WERI-Rb-1 (cell line): ENCODE data around the gene GPR173.

Source experiments
- DNase-seq: peaks from one replicate; pipeline ENCODE4 v3.0.0-alpha.2; 2020
- H3K27ac ChIP-seq: fragments of 250-450 bp; sonication (Bioruptor Pico); 2 replicates; pipeline ENCODE4 v1.5.1; 2020; ENCODE audit warnings: mild to moderate bottlenecking, moderate library complexity
- H3K27me3 ChIP-seq: fragments of 250-450 bp; sonication (Bioruptor Pico); 2 replicates; pipeline ENCODE4 v1.5.1; 2021; ENCODE audit warnings: mild to moderate bottlenecking, low read depth, moderate library complexity; ENCODE audit not compliant: insufficient read depth, severe bottlenecking
- H3K36me3 ChIP-seq: fragments of 250-450 bp; sonication (Bioruptor Pico); 2 replicates; pipeline ENCODE4 v1.5.1; 2020; ENCODE audit warnings: mild to moderate bottlenecking, moderate library complexity
- H3K4me3 ChIP-seq: 2 replicates; pipeline ENCODE4 v1.5.1; 2011; ENCODE audit warnings: low read depth, mild to moderate bottlenecking, control low read depth, low read length
- H3K9me3 ChIP-seq: fragments of 250-450 bp; sonication (Bioruptor Pico); 2 replicates; pipeline ENCODE4 v1.5.1; 2021; ENCODE audit warnings: mild to moderate bottlenecking, moderate library complexity; ENCODE audit not compliant: severe bottlenecking
- CTCF ChIP-seq: IDR thresholded peaks from 2 replicates; pipeline ENCODE4 v1.5.1; 2011; ENCODE audit warnings: low read depth, mild to moderate bottlenecking, control low read depth, inconsistent platforms, low read length

GPR173 gene

GRCh38 chrX:53115550-53115874 lies 66.9 kb downstream of the GPR173 start:
- no peak for DNase-seq
- Histone ChIP-seq H3K27ac (no peak overlapping the region), H3K4me3 (no peak overlapping the region), H3K36me3 (no peaks in the 10 kb centered on the region), H3K9me3 (no peaks in the 10 kb centered on the region), H3K27me3 (peaks cover 9% of the 10 kb centered on the region)
- TF ChIP-seq CTCF, result no peak

GRCh38 chrX:53116101-53116500 lies 67.5 kb downstream of the GPR173 start:
- H3K27ac ChIP-seq, result no peak overlapping the region
- no peaks in the 10 kb centered on the region for H3K9me3 ChIP-seq
- H3K27me3 ChIP-seq, result peaks cover 7% of the 10 kb centered on the region
- no peak for DNase-seq
- no peak overlapping the region for H3K4me3 ChIP-seq
- H3K36me3 ChIP-seq, result no peaks in the 10 kb centered on the region
- TF ChIP-seq CTCF, result no peak

DNA sequence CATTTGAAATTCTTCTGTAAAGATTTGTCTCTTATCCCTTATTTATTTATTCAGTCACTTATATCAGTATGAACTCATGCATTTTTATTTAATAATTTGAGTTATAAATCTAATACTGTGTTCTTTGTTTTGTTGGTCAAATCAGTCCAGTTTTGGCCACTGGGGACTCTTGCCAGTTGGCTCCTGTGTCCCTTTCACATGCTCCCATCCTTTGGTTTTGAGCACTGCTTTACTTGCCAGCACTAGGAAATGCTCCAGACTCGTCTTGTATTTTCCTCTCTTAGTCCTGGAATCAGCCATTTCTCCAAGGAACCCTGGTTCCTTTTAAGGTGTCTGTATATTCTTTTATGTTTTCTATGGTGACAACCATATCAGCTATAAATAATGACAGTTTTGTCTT lies 73.4 kb downstream of the GPR173 start:
- Histone ChIP-seq H3K36me3 (no peaks in the 10 kb centered on the region), H3K27me3 (peaks cover 3% of the 10 kb centered on the region), H3K27ac (no peak overlapping the region), H3K4me3 (no peak overlapping the region), H3K9me3 (no peaks in the 10 kb centered on the region)
- DNase-seq, result no peak
- TF ChIP-seq CTCF, result no peak

GRCh38 chrX:53125506-53125905 lies 76.9 kb downstream of the GPR173 start:
- H3K27me3 ChIP-seq, result peaks cover 2% of the 10 kb centered on the region
- no peak overlapping the region for H3K4me3 ChIP-seq
- H3K36me3 ChIP-seq, result no peaks in the 10 kb centered on the region
- H3K27ac ChIP-seq, result no peak overlapping the region
- H3K9me3 ChIP-seq, result no peaks in the 10 kb centered on the region
- no peak for TF ChIP-seq CTCF
- no peak for DNase-seq

DNA sequence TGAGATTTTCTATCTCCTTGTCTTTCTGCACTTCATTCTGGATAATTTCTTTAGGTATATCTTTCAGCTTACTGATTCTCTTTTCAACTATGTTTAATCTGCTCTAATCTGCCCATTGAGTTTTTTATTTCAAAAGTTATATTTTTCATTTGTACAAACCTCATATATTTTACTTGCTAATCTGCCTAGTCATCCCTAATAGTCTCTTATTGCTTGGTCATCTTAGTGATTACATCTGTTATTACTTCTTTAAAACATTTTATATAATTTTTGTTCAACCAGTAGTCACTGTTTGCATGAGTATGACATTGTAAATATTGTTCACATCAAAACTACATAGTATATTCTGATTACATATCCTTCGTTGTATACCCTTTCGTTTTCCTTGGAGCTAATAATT lies 77.8 kb downstream of the GPR173 start:
- Histone ChIP-seq H3K36me3 (no peaks in the 10 kb centered on the region; the same call in 1 of the 2 replicates), H3K27me3 (peaks cover 7% of the 10 kb centered on the region), H3K9me3 (no peaks in the 10 kb centered on the region), H3K4me3 (no peak overlapping the region), H3K27ac (no peak overlapping the region)
- DNase-seq, result no peak
- TF ChIP-seq CTCF, result no peak

- DNase-seq, result no peak
- H3K4me3 ChIP-seq, result no peak overlapping the region
These were observed 79.6 kb downstream of the GPR173 start for GRCh38 chrX:53128097-53128749.

More at GRCh38 chrX:53128097-53128749, 79.6 kb downstream of the GPR173 start:
- Histone ChIP-seq H3K27me3 (peaks cover 14% of the 10 kb centered on the region), H3K36me3 (no peaks in the 10 kb centered on the region; the same call in 1 of the 2 replicates), H3K27ac (no peak overlapping the region), H3K9me3 (no peaks in the 10 kb centered on the region)
- TF ChIP-seq CTCF, result no peak
